DND-41 (cell line): ENCODE measurements around the gene INMT.
"Not testable (repeated sequence)": the region's sequence is repeated elsewhere in the genome, so short reads cannot be mapped to it uniquely, and the experiment has no call there.

Source experiments
- ATAC-seq: fragments of 200-7000 bp; cut with Tn5 transposase; 3 replicates; pipeline ENCODE4 v1.9.1; 2021; ENCODE audit warnings: low read depth; ENCODE audit not compliant: insufficient read depth
- DNase-seq: peaks from one replicate; pipeline ENCODE4 v3.0.0-alpha.2; 2020
- H2AFZ ChIP-seq: 2 replicates; pipeline ENCODE4 v1.6.0; 2012; ENCODE audit warnings: low read depth, low read length
- H3K27ac ChIP-seq: 2 replicates; pipeline ENCODE4 v1.5.1; 2012; ENCODE audit warnings: low read length, inconsistent platforms
- H3K27me3 ChIP-seq: fragments of 200-600 bp; sonication (generic); 2 replicates; pipeline ENCODE4 v1.6.0; 2012; ENCODE audit warnings: low read length, mild to moderate bottlenecking, inconsistent platforms; ENCODE audit not compliant: insufficient read depth, poor library complexity
- H3K36me3 ChIP-seq: 2 replicates; pipeline ENCODE4 v1.5.1; 2012; ENCODE audit warnings: low read length, inconsistent platforms; ENCODE audit not compliant: insufficient read depth
- H3K4me1 ChIP-seq: 2 replicates; pipeline ENCODE4 v1.5.1; 2012; ENCODE audit warnings: mild to moderate bottlenecking, low read length; ENCODE audit not compliant: insufficient read depth
- H3K4me2 ChIP-seq: 2 replicates; pipeline ENCODE4 v1.6.0; 2012; ENCODE audit warnings: mild to moderate bottlenecking, moderate library complexity, low read length, inconsistent platforms; ENCODE audit not compliant: insufficient read depth
- H3K4me3 ChIP-seq, 2 experiments: fragments of 200-600 bp in 1 of 2; shearing (Covaris generic) in 1 of 2; 2 replicates each; pipeline ENCODE4 v1.5.1; 2012 to 2016; ENCODE audit warnings: inconsistent platforms in 2 of 2, low read length in 2 of 2, mild to moderate bottlenecking in 2 of 2, low read depth in 1 of 2, moderate library complexity in 1 of 2
- H3K79me2 ChIP-seq: 2 replicates; pipeline ENCODE4 v1.6.0; 2012; ENCODE audit warnings: low read length, inconsistent platforms; ENCODE audit not compliant: insufficient read depth
- H3K9ac ChIP-seq: 2 replicates; pipeline ENCODE4 v1.6.0; 2012; ENCODE audit warnings: low read depth, mild to moderate bottlenecking, inconsistent platforms, low read length, moderate library complexity
- H3K9me3 ChIP-seq: 2 replicates; pipeline ENCODE4 v1.5.1; 2012; ENCODE audit warnings: low read length, moderate library complexity, mild to moderate bottlenecking, inconsistent platforms; ENCODE audit not compliant: insufficient read depth, severe bottlenecking
- H4K20me1 ChIP-seq: 2 replicates; pipeline ENCODE4 v1.6.0; 2012; ENCODE audit warnings: low read length; ENCODE audit not compliant: insufficient read depth
- CTCF ChIP-seq: IDR thresholded peaks from 2 replicates; pipeline ENCODE4 v1.5.1; 2012; ENCODE audit warnings: borderline replicate concordance, low read length, moderate library complexity, mild to moderate bottlenecking; ENCODE audit not compliant: poor library complexity, severe bottlenecking; ENCODE audit errors: extremely low read depth
- EZH2 ChIP-seq: IDR thresholded peaks from 3 replicates; pipeline ENCODE4 v1.6.1; 2012; ENCODE audit warnings: borderline replicate concordance, low read depth, mild to moderate bottlenecking, moderate library complexity, low read length, inconsistent platforms; ENCODE audit not compliant: severe bottlenecking

Gene INMT

GRCh38 chr7:30710669-30711068 is 41.3 kb upstream of the INMT start:
- Histone ChIP-seq H3K9ac (no peak overlapping the region), H3K27ac (no peak overlapping the region), H3K9me3 (no peaks in the 10 kb centered on the region), H3K4me2 (no peak overlapping the region), H3K4me1 (no peaks in the 10 kb centered on the region), H3K79me2 (no peaks in the 10 kb centered on the region), H2AFZ (no peak overlapping the region), H4K20me1 (no peaks in the 10 kb centered on the region), H3K4me3 (no peak overlapping the region), H3K27me3 (peaks cover 13% of the 10 kb centered on the region), H3K36me3 (no peaks in the 10 kb centered on the region)
- TF ChIP-seq EZH2, result no peak
- no peak for TF ChIP-seq CTCF
- DNase-seq (no peak), ATAC-seq (no peak)

DNA sequence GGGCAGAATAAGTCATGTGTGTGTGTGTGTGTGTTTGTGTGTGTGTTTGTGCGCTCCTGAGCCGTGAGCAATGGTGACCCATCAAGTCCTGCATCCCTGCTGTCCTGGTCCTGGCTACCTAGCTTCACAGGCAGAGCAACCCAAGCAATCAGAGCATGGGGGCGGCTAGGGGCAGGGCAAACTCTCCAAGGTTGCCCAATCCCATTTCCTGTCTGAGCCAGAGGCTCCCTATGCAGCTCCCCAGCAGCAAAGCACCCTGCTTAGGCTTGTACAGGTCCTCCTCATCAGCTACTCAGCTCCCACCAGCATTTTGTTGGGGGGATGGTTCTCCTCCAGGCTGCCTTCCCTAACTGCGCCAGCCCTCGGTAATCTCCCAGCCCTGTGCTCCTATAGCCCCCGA is 38.5 kb upstream of the INMT start:
- DNase-seq (no peak), ATAC-seq (no peak)
- no peak overlapping the region for H3K4me2 ChIP-seq
- H3K36me3 ChIP-seq, result no peaks in the 10 kb centered on the region
- no peaks in the 10 kb centered on the region for H3K79me2 ChIP-seq
- no peak overlapping the region for H3K27ac ChIP-seq
- H3K9me3 ChIP-seq, result peaks cover 7% of the 10 kb centered on the region
- no peak overlapping the region for H2AFZ ChIP-seq
- H3K27me3 ChIP-seq, result peaks cover 7% of the 10 kb centered on the region
- H3K4me1 ChIP-seq, result no peaks in the 10 kb centered on the region
- no peak overlapping the region for H3K9ac ChIP-seq
- TF ChIP-seq EZH2, result no peak
- TF ChIP-seq CTCF, result no peak
- no peaks in the 10 kb centered on the region for H4K20me1 ChIP-seq
- no peak overlapping the region for H3K4me3 ChIP-seq

- no peak overlapping the region for H3K4me2 ChIP-seq
- DNase-seq (no peak), ATAC-seq (no peak)
- H3K4me3 ChIP-seq, result no peak overlapping the region
- H3K36me3 ChIP-seq, result no peaks in the 10 kb centered on the region
- H3K27me3 ChIP-seq, result peaks cover 5% of the 10 kb centered on the region
- no peak for TF ChIP-seq EZH2
- no peak for TF ChIP-seq CTCF
- H3K9me3 ChIP-seq, result peaks cover 9% of the 10 kb centered on the region
- no peak overlapping the region for H2AFZ ChIP-seq
- no peaks in the 10 kb centered on the region for H4K20me1 ChIP-seq
- H3K4me1 ChIP-seq, result no peaks in the 10 kb centered on the region
- no peak overlapping the region for H3K9ac ChIP-seq
- H3K79me2 ChIP-seq, result no peaks in the 10 kb centered on the region
- no peak overlapping the region for H3K27ac ChIP-seq
Measured at GRCh38 chr7:30714129-30714528, 37.8 kb upstream of the INMT start.

DNA sequence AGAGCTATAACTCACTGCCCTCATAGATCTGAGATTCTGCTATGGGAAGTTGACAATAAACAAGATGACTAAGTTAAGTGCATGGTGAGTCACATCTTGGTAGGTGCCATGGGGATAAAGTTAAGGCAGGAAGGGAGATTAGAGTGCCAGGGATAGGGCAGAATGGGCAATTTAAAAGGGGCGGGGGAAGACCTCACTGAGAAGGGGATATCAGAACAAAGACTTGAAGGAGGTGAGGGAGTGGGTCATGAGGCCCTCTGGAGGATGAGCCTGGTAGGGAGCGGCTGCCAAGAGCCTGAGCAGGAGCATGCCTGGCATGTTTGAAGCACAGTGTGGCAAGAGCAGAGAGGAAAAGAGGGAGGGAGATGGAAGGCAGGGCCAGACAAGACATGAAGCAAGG is 34.8 kb upstream of the INMT start:
- no peaks in the 10 kb centered on the region for H3K36me3 ChIP-seq
- no peak overlapping the region for H3K27ac ChIP-seq
- peaks cover 9% of the 10 kb centered on the region for H3K9me3 ChIP-seq
- peaks cover 5% of the 10 kb centered on the region for H3K27me3 ChIP-seq
- H3K9ac ChIP-seq, result no peak overlapping the region
- H3K79me2 ChIP-seq, result no peaks in the 10 kb centered on the region
- no peak overlapping the region for H3K4me3 ChIP-seq
- ATAC-seq, result no peak
- no peak for DNase-seq
- H3K4me2 ChIP-seq, result no peak overlapping the region
- no peaks in the 10 kb centered on the region for H4K20me1 ChIP-seq
- H3K4me1 ChIP-seq, result no peaks in the 10 kb centered on the region
- H2AFZ ChIP-seq, result no peak overlapping the region
- TF ChIP-seq EZH2, result no peak
- peak; percentile 4 for TF ChIP-seq CTCF

GRCh38 chr7:30719434-30719833 is 32.5 kb upstream of the INMT start:
- H2AFZ ChIP-seq, DNase-seq, H3K9me3 ChIP-seq, H3K9ac ChIP-seq, H4K20me1 ChIP-seq, H3K27me3 ChIP-seq, H3K4me2 ChIP-seq, ATAC-seq, H3K4me3 ChIP-seq, H3K36me3 ChIP-seq, H3K4me1 ChIP-seq, H3K79me2 ChIP-seq, H3K27ac ChIP-seq: not testable (repeated sequence)
